ENCODE data around the gene TBL1X. TPM values are rescaled to one million over a fixed set of nuclear protein-coding genes. Genes with fewer than 3 reads are reported as not detected.

The TBL1X gene
- total and polyA plus RNA-seq, 2 of the 8 experiments (the other 6 are each of a cell fraction or from before 2014, with no cell fraction given), result 13.3 to 25.6 TPM

DNA sequence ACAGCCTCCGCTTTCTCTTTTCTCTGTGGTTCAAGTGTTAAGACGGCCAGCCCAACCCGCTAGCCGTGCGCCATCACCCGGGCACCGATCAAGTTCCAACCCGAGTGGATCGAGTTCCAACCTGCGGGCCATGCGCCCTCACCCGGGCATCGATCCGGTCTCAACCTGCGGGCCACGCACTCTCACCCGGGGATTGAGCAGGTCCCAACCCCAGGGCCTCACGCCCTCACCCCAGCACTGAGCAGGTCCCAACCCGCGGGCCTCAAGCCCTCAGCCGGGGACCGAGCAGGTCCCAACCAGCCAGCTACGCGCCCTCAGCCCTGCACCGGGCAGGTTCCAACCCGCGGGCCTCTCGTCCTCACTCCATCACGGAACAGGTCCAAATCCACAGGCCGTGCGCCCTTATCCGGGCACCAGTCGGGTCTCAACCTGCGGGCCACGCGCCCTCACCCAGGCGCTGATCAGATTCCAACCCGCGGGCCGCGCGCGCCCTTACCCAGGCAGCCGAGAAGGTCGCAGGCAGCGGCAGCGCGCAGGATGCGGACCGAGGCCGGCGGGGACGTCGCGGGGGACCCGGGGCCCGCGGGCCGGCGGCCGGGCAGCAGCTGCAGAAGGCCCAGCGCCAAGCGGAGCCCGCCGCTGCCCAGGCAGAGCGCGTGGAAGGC, 300.3 kb downstream of the TBL1X start (continued):
- TF ChIP-seq TEAD4 (IDR thresholded peaks at IDR 0.05; ENCODE audit: low read depth, low read length) (no peak), ASH2L (IDR thresholded peaks at IDR 0.05; ENCODE audit: low read length) (no peak), RFX5 (IDR thresholded peaks at IDR 0.05; ENCODE audit: borderline replicate concordance, low read depth, low read length) (no peak)
- TF ChIP-seq, protein P1, sequence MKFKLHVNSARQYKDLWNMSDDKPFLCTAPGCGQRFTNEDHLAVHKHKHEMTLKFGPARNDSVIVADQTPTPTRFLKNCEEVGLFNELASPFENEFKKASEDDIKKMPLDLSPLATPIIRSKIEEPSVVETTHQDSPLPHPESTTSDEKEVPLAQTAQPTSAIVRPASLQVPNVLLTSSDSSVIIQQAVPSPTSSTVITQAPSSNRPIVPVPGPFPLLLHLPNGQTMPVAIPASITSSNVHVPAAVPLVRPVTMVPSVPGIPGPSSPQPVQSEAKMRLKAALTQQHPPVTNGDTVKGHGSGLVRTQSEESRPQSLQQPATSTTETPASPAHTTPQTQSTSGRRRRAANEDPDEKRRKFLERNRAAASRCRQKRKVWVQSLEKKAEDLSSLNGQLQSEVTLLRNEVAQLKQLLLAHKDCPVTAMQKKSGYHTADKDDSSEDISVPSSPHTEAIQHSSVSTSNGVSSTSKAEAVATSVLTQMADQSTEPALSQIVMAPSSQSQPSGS (IDR thresholded peaks at IDR 0.05; ENCODE audit: low read length), result no peak
- TF ChIP-seq, protein P2, sequence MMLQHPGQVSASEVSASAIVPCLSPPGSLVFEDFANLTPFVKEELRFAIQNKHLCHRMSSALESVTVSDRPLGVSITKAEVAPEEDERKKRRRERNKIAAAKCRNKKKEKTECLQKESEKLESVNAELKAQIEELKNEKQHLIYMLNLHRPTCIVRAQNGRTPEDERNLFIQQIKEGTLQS (IDR thresholded peaks at IDR 0.05; ENCODE audit: insufficient read depth, low read depth, low read length), result no peak
- TF ChIP-seq, protein P3, sequence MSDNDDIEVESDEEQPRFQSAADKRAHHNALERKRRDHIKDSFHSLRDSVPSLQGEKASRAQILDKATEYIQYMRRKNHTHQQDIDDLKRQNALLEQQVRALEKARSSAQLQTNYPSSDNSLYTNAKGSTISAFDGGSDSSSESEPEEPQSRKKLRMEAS (IDR thresholded peaks at IDR 0.05), result peak; percentile 69

Measured in H1 (cell line).